Ascending aorta (tissue), 2 donors: ENCODE measurements around the gene KHDC1. TPM values are rescaled to one million over a fixed set of nuclear protein-coding genes. Genes with fewer than 3 reads are reported as not detected.
"Not testable (repeated sequence)": the region's sequence is repeated elsewhere in the genome, so short reads cannot be mapped to it uniquely, and the experiment has no call there.

Experiments used
- DNase-seq, 2 donors: peaks; one replicate each; pipeline ENCODE4 v3.0.0-alpha.2; 2019; ENCODE audit warnings: low spot score in 2 of 2
- H3K27ac ChIP-seq, 2 donors: fragments of 200-600 bp; sonication (generic); one replicate each; pipeline ENCODE4 v1.5.1; 2016 to 2017; ENCODE audit warnings: mild to moderate bottlenecking in 1 of 2
- H3K27me3 ChIP-seq: fragments of 200-600 bp; sonication (generic); one replicate; pipeline ENCODE4 v1.5.1; 2017
- H3K36me3 ChIP-seq, 2 donors: fragments of 200-600 bp; sonication (generic); one replicate each; pipeline ENCODE4 v1.5.1; 2016
- H3K4me1 ChIP-seq, 2 donors: fragments of 200-600 bp; sonication (generic); one replicate each; pipeline ENCODE4 v1.5.1; 2016 to 2017; ENCODE audit warnings: mild to moderate bottlenecking in 1 of 2
- H3K4me3 ChIP-seq, 2 donors: fragments of 200-600 bp; sonication (generic); one replicate each; pipeline ENCODE4 v1.5.1; 2016 to 2017; ENCODE audit warnings: mild to moderate bottlenecking in 1 of 2
- H3K9me3 ChIP-seq, 2 donors: fragments of 200-600 bp; sonication (generic); one replicate each; pipeline ENCODE4 v1.5.1; 2016
- intact Hi-C: fragments of 100-400 bp; cut with DNase I; formaldehyde crosslinking; loops from one replicate; pipeline ENCODE4 v1.15.1; 2023
- total RNA-seq: library from RNA; depleted of rRNA; stranded (reverse); fragments of >200 nt; gene quantifications from one replicate; pipeline ENCODE4 v1.1.0, GENCODE V29; 2016
- TF ChIP-seq, protein P1 (sequence below), 3 experiments: fragments of 200-600 bp in 2 of 3; fragments of 450-650 bp in 1 of 3; sonication (generic) in 2 of 3; IDR thresholded peaks; one replicate each; pipeline ENCODE4 v1.5.1; 2016 to 2019; ENCODE audit warnings: antibody characterized with exemption in 3 of 3, mild to moderate bottlenecking in 1 of 3, moderate library complexity in 1 of 3

The KHDC1 gene
- total RNA-seq, 1 donor from 2014 or later, result 1.9 TPM

DNA sequence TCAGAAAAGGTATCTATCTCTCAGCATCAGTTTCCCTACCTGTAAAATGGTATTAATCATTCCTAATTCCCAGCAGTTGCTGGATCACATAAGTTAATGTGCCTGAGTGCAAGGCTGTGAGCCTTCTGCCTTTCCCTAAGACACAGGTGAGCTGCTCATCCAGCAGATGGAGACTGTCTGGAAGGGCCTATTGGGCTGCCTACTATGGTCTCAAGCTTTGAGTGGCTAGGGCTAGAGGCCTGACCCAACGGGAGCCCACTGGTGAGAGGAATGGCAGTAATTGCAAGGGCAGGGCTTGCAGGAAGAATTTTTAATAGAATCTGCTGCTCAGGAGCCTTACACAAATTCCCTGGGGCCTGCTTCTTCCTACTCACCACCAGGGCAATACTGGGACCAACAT, 4.3 kb downstream of the KHDC1 start:
- intact Hi-C loops, result no loop called here
- no peak overlapping the region for H3K4me3 ChIP-seq
- no peak overlapping the region for H3K27ac ChIP-seq
- no peaks in the 10 kb centered on the region for H3K36me3 ChIP-seq
- no peaks in the 10 kb centered on the region for H3K9me3 ChIP-seq
- H3K4me1 ChIP-seq, result peaks cover 0 to 3% of the 10 kb centered on the region in 2 donors
- DNase-seq, result no peak
- no peaks in the 10 kb centered on the region for H3K27me3 ChIP-seq
- TF ChIP-seq, protein P1, sequence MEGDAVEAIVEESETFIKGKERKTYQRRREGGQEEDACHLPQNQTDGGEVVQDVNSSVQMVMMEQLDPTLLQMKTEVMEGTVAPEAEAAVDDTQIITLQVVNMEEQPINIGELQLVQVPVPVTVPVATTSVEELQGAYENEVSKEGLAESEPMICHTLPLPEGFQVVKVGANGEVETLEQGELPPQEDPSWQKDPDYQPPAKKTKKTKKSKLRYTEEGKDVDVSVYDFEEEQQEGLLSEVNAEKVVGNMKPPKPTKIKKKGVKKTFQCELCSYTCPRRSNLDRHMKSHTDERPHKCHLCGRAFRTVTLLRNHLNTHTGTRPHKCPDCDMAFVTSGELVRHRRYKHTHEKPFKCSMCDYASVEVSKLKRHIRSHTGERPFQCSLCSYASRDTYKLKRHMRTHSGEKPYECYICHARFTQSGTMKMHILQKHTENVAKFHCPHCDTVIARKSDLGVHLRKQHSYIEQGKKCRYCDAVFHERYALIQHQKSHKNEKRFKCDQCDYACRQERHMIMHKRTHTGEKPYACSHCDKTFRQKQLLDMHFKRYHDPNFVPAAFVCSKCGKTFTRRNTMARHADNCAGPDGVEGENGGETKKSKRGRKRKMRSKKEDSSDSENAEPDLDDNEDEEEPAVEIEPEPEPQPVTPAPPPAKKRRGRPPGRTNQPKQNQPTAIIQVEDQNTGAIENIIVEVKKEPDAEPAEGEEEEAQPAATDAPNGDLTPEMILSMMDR (IDR thresholded peaks at IDR 0.05), result no peak

DNA sequence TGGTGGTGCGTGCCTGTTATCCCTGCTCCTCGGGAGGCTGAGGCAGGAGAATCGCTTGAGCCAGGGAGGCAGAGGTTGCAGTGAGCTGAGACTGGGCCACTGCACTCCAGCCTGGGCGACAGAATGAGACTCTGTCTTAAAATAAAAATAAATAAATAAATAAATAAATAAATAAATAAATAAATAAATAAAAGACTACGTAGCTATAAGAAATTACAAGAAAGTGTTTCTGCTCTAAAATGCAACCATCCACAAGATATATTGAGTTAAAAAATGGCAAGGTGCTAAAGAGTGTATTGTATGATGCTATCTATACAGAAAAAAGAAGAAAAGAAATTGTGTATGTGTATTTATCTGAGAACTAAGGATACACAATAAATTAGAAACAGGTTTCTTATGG, 8.7 kb downstream of the KHDC1 start:
- DNase-seq, H3K4me3 ChIP-seq, H3K36me3 ChIP-seq, H3K9me3 ChIP-seq, H3K27ac ChIP-seq, H3K4me1 ChIP-seq, H3K27me3 ChIP-seq, intact Hi-C loops: not testable (repeated sequence)

DNA sequence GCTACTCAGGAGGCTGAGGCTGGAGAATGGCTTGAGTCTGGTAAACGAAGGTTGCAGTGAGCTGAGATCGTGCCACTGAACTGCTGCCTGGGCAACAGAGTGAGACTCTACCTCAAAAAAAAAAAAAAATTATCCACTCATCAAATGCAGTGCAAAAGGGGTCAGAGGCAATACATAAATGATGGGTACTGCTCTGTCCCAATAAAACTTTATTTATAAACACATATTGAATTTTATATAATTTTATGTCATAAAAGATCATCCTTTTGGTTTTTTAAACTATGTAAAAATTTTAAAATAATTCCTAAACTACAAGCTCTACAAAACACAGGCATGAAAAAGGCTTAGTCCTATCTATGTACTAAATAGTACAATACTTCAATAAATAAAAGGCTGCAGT, 10.3 kb downstream of the KHDC1 start:
- H3K4me3 ChIP-seq, result no peak overlapping the region
- H3K9me3 ChIP-seq, result no peaks in the 10 kb centered on the region
- H3K4me1 ChIP-seq, result no peaks in the 10 kb centered on the region
- H3K36me3 ChIP-seq, result no peaks in the 10 kb centered on the region
- H3K27me3 ChIP-seq, result no peaks in the 10 kb centered on the region
- TF ChIP-seq, protein P1 (IDR thresholded peaks at IDR 0.05), result no peak
- no peak for DNase-seq
- no peak overlapping the region for H3K27ac ChIP-seq
- intact Hi-C loops, result no loop called here

DNA sequence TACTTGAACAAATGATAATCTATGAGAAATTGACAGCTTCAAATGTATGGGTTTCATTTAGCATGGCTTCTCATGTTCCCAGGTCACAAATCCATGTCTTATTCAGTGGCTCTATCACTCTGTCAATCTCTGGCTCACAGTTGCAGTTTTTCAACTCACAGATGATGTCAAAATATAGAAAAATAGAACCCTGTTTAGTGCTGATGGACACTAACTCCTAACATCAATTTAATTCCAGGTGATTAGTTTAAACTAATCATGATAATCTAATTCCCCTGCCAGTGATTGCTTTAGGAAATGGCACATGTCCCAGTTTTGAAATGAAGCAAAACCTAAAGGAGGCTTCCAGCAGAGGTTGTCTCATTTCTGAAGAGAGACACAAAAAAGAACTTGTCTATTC, 13.0 kb downstream of the KHDC1 start:
- no peaks in the 10 kb centered on the region for H3K27me3 ChIP-seq
- no peaks in the 10 kb centered on the region for H3K4me1 ChIP-seq
- intact Hi-C loops, result no loop called here
- no peaks in the 10 kb centered on the region for H3K36me3 ChIP-seq
- TF ChIP-seq, protein P1 (IDR thresholded peaks at IDR 0.05), result no peak
- no peaks in the 10 kb centered on the region for H3K9me3 ChIP-seq
- no peak for DNase-seq
- H3K27ac ChIP-seq, result no peak overlapping the region
- H3K4me3 ChIP-seq, result no peak overlapping the region

DNA sequence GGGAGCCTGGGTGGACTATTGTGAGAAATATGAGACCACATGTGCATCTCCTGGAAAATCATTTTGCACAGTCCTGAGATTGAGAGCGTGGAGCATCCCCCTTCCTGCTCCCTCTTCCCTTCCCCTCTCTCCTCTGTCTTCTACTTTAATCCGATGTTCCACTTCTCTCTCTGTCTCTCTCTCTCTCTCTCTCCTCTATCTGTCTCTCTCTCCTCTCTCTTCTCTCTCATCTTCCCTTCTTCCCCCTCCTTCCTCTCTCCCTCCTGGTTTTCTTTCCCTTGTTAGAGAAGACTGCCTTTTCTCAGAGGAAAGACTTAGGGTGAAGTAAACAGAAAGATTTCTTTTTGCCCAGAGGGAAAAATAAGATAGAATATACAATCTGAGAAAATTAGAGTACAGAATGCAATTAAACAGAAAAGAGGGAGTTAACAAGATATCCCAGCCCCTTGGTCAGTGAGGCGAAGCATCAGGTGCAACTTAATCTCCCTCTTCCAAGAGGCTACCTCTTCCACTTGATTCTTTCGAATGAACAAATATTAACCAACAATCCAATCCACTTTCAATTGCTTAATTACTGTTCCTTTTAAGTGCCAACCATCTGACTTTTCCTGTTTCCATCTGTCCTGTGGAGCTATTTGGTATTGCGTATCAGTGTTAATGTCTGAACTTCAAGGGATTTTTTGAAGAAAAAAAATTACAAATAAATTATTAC, 14.6 kb downstream of the KHDC1 start:
- no peaks in the 10 kb centered on the region for H3K4me1 ChIP-seq
- no peak overlapping the region for H3K4me3 ChIP-seq
- TF ChIP-seq, protein P1 (IDR thresholded peaks at IDR 0.05), result no peak
- H3K27me3 ChIP-seq, result no peaks in the 10 kb centered on the region
- DNase-seq, result no peak
- intact Hi-C loops, result no loop called here
- H3K27ac ChIP-seq, result no peak overlapping the region
- H3K36me3 ChIP-seq, result no peaks in the 10 kb centered on the region
- no peaks in the 10 kb centered on the region for H3K9me3 ChIP-seq

DNA sequence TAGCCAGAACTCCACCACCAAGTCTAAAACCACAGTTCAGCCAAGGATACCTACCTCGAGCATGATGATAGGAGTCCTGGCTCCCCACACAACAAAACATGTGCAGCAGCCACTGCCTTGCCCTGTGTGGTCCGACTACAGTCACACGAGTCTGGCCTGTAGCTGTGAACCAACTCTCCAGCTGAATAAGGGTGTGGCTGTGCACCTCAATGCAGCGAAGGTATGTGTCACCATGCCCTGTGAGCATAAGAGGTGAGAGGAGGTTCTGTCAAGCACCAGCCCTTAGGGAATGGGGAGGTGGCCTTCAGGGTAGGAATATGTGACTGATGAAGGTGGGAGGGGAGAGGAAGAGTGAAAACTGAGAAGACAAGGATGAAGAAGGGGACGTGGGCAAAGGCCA, 21.0 kb downstream of the KHDC1 start:
- no peaks in the 10 kb centered on the region for H3K9me3 ChIP-seq
- intact Hi-C loops, result no loop called here
- no peaks in the 10 kb centered on the region for H3K36me3 ChIP-seq
- no peaks in the 10 kb centered on the region for H3K4me1 ChIP-seq
- no peak for DNase-seq
- TF ChIP-seq, protein P1 (IDR thresholded peaks at IDR 0.05), result no peak
- H3K4me3 ChIP-seq, result no peak overlapping the region
- H3K27ac ChIP-seq, result no peak overlapping the region
- H3K27me3 ChIP-seq, result no peaks in the 10 kb centered on the region
